GM06990 (cell line): ENCODE data around the gene C19orf53.
A peak's percentile ranks its signal among the peaks of the same experiment; 100 is the strongest.
"Not testable (repeated sequence)": the region's sequence is repeated elsewhere in the genome, so short reads cannot be mapped to it uniquely, and the experiment has no call there.

Source experiments
- DNase-seq: peaks from one replicate; pipeline ENCODE4 v3.0.0-alpha.2; 2011; ENCODE audit not compliant: insufficient read length; ENCODE audit errors: extremely low read depth
- H3K27me3 ChIP-seq: replicated peaks from 2 replicates; pipeline ENCODE4 v1.6.0; 2011; ENCODE audit warnings: low read length; ENCODE audit not compliant: control insufficient read depth, insufficient read depth
- H3K36me3 ChIP-seq: 2 replicates; pipeline ENCODE4 v1.5.1; 2011; ENCODE audit warnings: low read length; ENCODE audit not compliant: control insufficient read depth, insufficient read depth
- H3K4me3 ChIP-seq: replicated peaks from 2 replicates; pipeline ENCODE4 v1.5.1; 2011; ENCODE audit warnings: low read depth, mild to moderate bottlenecking, control low read depth, low read length
- TF ChIP-seq, protein P1 (sequence below): IDR thresholded peaks from 2 replicates; pipeline ENCODE4 v1.5.1; 2011; ENCODE audit warnings: low read length, control low read depth, mild to moderate bottlenecking, inconsistent platforms; ENCODE audit not compliant: insufficient read depth, poor library complexity, severe bottlenecking

C19orf53 gene

DNA sequence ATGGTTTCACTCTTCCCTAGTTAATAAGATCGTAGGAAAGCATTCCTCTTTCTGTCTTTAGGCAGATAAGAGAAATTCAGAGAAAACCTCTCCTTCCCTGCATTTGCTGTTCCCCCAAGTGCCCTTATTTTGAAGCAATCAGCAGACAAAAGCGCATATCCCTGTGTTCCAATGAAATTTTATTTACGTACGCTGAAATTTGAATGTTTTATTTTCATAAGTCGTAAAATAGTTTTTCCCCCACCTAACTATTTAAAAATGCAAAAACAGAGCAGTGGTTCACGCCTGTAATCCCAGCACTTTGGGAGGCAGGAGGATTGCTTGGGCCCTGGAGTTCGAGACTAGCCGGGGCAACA, 27.2 kb upstream of the C19orf53 start:
- H3K4me3 ChIP-seq, result peak overlapping the region; percentile 39

DNA sequence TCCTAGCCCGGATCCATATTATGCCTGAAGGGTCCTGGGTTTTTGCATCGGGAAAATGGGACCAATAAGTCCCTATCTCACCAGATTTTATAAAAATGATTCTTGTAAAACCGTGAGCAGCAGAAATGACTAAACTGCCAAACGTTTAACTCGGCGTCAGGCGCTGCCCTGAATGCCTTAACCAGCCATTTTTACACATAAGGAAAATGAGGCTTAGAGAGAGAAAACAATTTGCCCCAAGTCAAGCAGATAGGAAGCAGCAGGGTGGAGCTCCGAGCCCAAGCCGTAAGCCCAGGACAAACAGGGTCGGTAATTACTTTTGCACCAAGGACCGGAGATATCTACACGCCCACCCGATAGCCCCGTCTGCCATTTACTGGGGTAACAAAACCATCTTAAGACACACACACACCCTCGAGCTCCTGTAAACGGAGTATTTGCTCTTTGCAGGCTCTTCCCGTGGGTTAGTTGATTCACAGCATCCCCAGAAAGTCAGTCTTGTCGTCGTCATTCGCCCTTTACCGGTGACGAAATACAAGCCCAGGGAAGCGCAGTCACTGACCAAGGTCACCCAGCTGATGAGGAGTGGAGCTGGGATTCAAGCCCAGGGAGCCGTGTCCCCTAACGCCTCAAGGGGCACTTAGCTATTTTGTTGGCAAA, 26.0 kb upstream of the C19orf53 start:
- TF ChIP-seq, protein P1, sequence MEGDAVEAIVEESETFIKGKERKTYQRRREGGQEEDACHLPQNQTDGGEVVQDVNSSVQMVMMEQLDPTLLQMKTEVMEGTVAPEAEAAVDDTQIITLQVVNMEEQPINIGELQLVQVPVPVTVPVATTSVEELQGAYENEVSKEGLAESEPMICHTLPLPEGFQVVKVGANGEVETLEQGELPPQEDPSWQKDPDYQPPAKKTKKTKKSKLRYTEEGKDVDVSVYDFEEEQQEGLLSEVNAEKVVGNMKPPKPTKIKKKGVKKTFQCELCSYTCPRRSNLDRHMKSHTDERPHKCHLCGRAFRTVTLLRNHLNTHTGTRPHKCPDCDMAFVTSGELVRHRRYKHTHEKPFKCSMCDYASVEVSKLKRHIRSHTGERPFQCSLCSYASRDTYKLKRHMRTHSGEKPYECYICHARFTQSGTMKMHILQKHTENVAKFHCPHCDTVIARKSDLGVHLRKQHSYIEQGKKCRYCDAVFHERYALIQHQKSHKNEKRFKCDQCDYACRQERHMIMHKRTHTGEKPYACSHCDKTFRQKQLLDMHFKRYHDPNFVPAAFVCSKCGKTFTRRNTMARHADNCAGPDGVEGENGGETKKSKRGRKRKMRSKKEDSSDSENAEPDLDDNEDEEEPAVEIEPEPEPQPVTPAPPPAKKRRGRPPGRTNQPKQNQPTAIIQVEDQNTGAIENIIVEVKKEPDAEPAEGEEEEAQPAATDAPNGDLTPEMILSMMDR, result no peak
- no peak for DNase-seq
- Histone ChIP-seq H3K36me3 (peaks cover 6% of the 10 kb centered on the region), H3K4me3 (peak overlapping the region; percentile 93), H3K27me3 (no peaks in the 10 kb centered on the region)

More for the DNA sequence above, 27.2 kb upstream of the C19orf53 start:
- Histone ChIP-seq H3K27me3 (no peaks in the 10 kb centered on the region), H3K36me3 (peaks cover 2% of the 10 kb centered on the region; the same call in 1 of the 2 replicates)
- no peak for DNase-seq
- TF ChIP-seq, protein P1, result no peak

DNA sequence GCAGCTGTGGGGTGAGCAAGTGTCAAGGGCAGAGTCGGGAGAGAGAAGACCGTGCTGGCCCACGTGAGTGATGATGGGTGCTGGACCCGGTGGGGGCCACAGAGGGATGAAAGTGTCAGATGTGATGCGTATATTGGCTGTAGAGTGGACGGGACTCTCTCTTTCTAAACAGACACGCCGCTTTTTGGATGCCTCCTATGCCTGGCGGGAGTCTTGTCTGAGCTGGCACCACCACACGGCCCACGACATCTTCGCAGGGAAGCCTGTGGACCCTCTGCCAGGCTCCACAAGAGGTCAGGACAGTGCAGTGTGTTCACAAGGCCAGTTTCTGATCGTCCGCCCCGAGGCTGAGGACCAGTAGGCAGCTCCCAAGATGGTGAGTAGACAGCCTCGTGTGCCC, 22.8 kb upstream of the C19orf53 start:
- Histone ChIP-seq H3K36me3 (peaks cover 14% of the 10 kb centered on the region), H3K4me3 (no peak overlapping the region), H3K27me3 (no peaks in the 10 kb centered on the region)
- no peak for DNase-seq
- TF ChIP-seq, protein P1, result no peak

DNA sequence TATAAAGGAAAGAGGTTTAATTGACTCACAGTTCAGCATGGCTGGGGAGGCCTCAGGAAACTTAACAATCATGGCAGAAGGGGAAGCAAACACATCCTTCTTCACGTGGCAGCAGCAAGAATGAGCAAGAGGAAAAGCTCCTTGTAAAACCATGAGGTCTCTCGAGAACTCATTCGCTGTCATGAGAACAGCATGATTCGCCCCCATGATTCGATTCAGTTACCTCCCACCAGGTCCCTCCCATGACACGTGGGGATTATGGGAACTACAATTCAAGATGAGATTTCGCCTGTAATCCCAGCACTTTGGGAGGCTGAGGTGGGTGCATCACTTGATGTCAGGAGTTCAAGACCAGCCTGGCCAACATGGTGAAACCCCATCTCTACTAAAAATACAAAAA, 20.6 kb upstream of the C19orf53 start:
- H3K4me3 ChIP-seq, H3K27me3 ChIP-seq, DNase-seq: not testable (repeated sequence)
- H3K36me3 ChIP-seq, result peaks cover 26% of the 10 kb centered on the region

DNA sequence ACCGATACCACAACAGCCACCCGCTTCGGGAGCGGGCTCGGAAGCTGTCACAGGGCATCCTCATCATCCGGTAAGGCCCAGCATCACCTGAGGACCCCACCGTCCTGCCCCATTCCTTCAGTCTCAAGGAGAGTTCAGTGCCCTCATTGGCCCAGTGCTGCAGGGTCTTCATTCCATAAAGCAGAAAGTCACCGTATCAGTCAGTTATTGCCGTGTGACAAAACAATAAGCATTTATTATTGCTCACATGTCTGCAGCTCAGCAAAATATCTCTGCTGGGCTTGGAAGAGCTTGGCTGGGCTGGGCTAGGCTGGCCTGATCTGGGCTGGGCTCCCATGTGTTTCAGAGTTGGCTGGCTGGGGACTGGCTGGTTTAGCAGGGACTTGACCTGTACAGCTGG, 18.0 kb upstream of the C19orf53 start:
- H3K36me3 ChIP-seq, result peaks cover 33% of the 10 kb centered on the region
- TF ChIP-seq, protein P1, result no peak
- DNase-seq, result no peak
- H3K4me3 ChIP-seq, result no peak overlapping the region
- no peaks in the 10 kb centered on the region for H3K27me3 ChIP-seq

DNA sequence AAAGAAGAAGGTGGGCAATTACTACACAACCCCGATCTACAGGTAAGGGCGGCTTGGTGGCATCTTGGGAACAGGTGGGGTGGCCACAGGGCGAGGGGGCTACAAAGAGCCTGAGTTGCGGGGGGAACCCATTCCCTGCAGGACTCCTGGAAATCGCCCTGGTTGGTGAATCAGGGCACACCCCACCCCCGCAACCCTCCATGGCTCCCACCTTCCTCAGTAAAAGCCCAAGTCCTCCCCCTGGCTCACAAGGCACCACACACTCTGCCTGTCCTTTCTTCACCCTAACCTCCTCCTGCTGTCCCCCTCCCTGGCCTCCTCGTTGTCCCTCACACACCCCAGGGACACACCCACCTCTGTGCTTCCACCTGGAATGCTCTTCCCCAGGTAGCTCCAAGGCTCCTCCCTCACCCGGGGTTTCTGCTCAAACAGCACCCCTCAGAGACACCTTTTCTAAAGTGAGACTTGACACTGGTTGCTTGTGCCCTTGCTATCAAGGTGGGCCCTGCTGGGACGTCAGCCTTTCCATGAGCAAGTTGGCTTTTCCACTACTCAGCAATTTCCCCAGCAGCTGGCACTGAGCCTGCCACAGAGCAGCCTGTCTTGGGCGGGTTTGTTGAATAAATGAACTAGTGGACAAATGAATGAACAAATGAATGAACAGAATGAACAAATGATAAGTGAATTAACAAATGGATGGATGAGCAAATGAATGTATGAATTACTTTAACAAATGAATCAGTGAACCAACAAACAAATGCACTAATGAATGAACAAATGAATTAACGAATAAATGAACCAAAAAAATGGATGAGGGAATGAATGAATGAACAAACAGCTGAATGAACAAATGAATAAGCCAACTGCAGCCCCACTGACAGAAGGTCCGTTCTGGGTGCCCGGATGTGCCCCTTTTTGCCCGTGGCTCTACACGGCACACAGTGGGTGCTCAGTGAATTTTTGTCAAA, 16.2 kb upstream of the C19orf53 start:
- TF ChIP-seq, protein P1, result no peak
- no peak for DNase-seq
- Histone ChIP-seq H3K36me3 (peaks cover 31% of the 10 kb centered on the region), H3K4me3 (no peak overlapping the region), H3K27me3 (no peaks in the 10 kb centered on the region)
